H1 (cell line): ENCODE data around the gene TMEM40. TPM values are rescaled to one million over a fixed set of nuclear protein-coding genes. Genes with fewer than 3 reads are reported as not detected.

ENCODE experiments used
- CTCF ChIA-PET: fragments of 300-600 bp; sonication (Branson Sonifier 250); formaldehyde crosslinking; loops from one replicate; lab custom pipeline; 2021; ENCODE audit not compliant: partially characterized antibody; lab: Charles Lee
- POLR2A ChIA-PET: fragments of 300-600 bp; sonication (Branson Sonifier 250); formaldehyde crosslinking; loops from one replicate; lab custom pipeline; 2021; ENCODE audit warnings: inconsistent platforms; ENCODE audit not compliant: partially characterized antibody; lab: Charles Lee
- DNase-seq, 2 experiments: peaks; one replicate each; pipeline versions ENCODE4 v3.0.0 to v3.0.0-alpha.2; 2010 to 2022; ENCODE audit warnings: low spot score in 2 of 2, low read depth in 1 of 2, mixed read lengths in 1 of 2
- FAIRE-seq: peaks from 2 replicates; lab custom pipeline; 2011; peaks lifted over from hg19 to GRCh38; lab: Jason Lieb, UNC
- H2AFZ ChIP-seq: 2 replicates; pipeline ENCODE4 v1.8.1; 2012; ENCODE audit warnings: low read length, inconsistent platforms
- H2AK5ac ChIP-seq: 2 replicates; pipeline ENCODE4 v1.6.1; 2013; ENCODE audit warnings: low read depth, low read length
- H2BK120ac ChIP-seq: replicated peaks from 2 replicates; pipeline ENCODE3; 2013; ENCODE audit warnings: low read depth, low read length, inconsistent platforms
- H2BK12ac ChIP-seq: 2 replicates; pipeline ENCODE4 v1.6.1; 2013; ENCODE audit warnings: low read depth, low read length
- H2BK15ac ChIP-seq: 2 replicates; pipeline ENCODE4 v1.6.1; 2013; ENCODE audit warnings: low read length
- H2BK20ac ChIP-seq: 2 replicates; pipeline ENCODE4 v1.6.1; 2013; ENCODE audit warnings: low read length
- H2BK5ac ChIP-seq: 2 replicates; pipeline ENCODE4 v1.6.1; 2013; ENCODE audit warnings: low read depth, low read length
- H3K14ac ChIP-seq: 2 replicates; pipeline ENCODE4 v1.6.1; 2013; ENCODE audit warnings: inconsistent platforms; ENCODE audit not compliant: insufficient read length
- H3K18ac ChIP-seq: 2 replicates; pipeline ENCODE4 v1.6.1; 2013; ENCODE audit warnings: low read length; ENCODE audit errors: extremely low read depth
- H3K23ac ChIP-seq: 2 replicates; pipeline ENCODE4 v1.6.1; 2013; ENCODE audit warnings: inconsistent platforms; ENCODE audit not compliant: insufficient read length
- H3K23me2 ChIP-seq: 2 replicates; pipeline ENCODE4 v1.6.1; 2013; ENCODE audit warnings: low read depth, low read length
- H3K27ac ChIP-seq: 2 replicates; pipeline ENCODE4 v1.6.1; 2011; ENCODE audit warnings: low read depth, low read length, inconsistent platforms
- H3K27me3 ChIP-seq, 4 experiments: replicated peaks in 1 of 4; 1 replicate in 1 of 4; 2 replicates in 3 of 4; pipeline versions ENCODE4 v1.6.1 to v1.8.1; 2011 to 2013; ENCODE audit warnings: low read length in 3 of 4, mild to moderate bottlenecking in 3 of 4, inconsistent platforms in 2 of 4, mixed read lengths in 2 of 4, moderate library complexity in 1 of 4; ENCODE audit not compliant: control insufficient read depth in 3 of 4, insufficient read depth in 3 of 4; ENCODE audit errors: extremely low read depth in 1 of 4
- H3K36me3 ChIP-seq, 4 experiments: 2 replicates each; pipeline versions ENCODE4 v1.6.1 to v1.8.1; 2011 to 2013; ENCODE audit warnings: mild to moderate bottlenecking in 4 of 4, low read length in 3 of 4, moderate library complexity in 2 of 4, control low read depth in 1 of 4, inconsistent platforms in 1 of 4; ENCODE audit not compliant: insufficient read depth in 4 of 4, control insufficient read depth in 2 of 4
- H3K4ac ChIP-seq: replicated peaks from 2 replicates; pipeline ENCODE3; 2013; ENCODE audit warnings: low read length, low read depth, mixed read lengths, inconsistent platforms; ENCODE audit not compliant: insufficient read length
- H3K4me1 ChIP-seq, 4 experiments: replicated peaks in 1 of 4; 1 replicate in 1 of 4; 2 replicates in 3 of 4; pipeline versions ENCODE4 v1.6.1 to v1.8.1; 2011 to 2013; ENCODE audit warnings: low read length in 3 of 4, inconsistent platforms in 2 of 4, mixed read lengths in 1 of 4; ENCODE audit not compliant: insufficient read depth in 4 of 4, control insufficient read depth in 3 of 4
- H3K4me2 ChIP-seq, 2 experiments: 2 replicates each; pipeline versions ENCODE4 v1.6.1 to v1.8.1; 2011 to 2013; ENCODE audit warnings: low read depth in 2 of 2, low read length in 2 of 2, control low read depth in 1 of 2, inconsistent platforms in 1 of 2, mild to moderate bottlenecking in 1 of 2; ENCODE audit not compliant: insufficient read depth in 1 of 2
- H3K4me3 ChIP-seq, 4 experiments: fragments of 200-600, 300-600 bp in 1 of 4; sonication (generic), shearing (Covaris generic), sonication (Bioruptor Twin) in 1 of 4; 2 replicates each; pipeline versions ENCODE4 v1.5.1 to v1.8.1; 2011 to 2016; ENCODE audit warnings: low read length in 4 of 4, low read depth in 3 of 4, control low read depth in 2 of 4, inconsistent platforms in 2 of 4, mild to moderate bottlenecking in 2 of 4, mixed read lengths in 1 of 4, moderate library complexity in 1 of 4; ENCODE audit not compliant: insufficient read depth in 2 of 4; ENCODE audit errors: extremely low read depth in 1 of 4
- H3K56ac ChIP-seq: replicated peaks from 2 replicates; pipeline ENCODE3; 2013; ENCODE audit warnings: low read depth, mild to moderate bottlenecking, mixed read lengths, low read length, inconsistent platforms; ENCODE audit not compliant: insufficient read length
- H3K79me1 ChIP-seq: 2 replicates; pipeline ENCODE4 v1.6.1; 2013; ENCODE audit warnings: low read depth, low read length, control low read depth
- H3K79me2 ChIP-seq, 2 experiments: 2 replicates each; pipeline versions ENCODE4 v1.6.1 to v1.8.1; 2012 to 2013; ENCODE audit warnings: low read length in 2 of 2, mild to moderate bottlenecking in 2 of 2, inconsistent platforms in 1 of 2; ENCODE audit not compliant: insufficient read depth in 2 of 2, control insufficient read depth in 1 of 2
- H3K9ac ChIP-seq, 4 experiments: replicated peaks in 1 of 4; 1 replicate in 1 of 4; 2 replicates in 3 of 4; pipeline versions ENCODE4 v1.6.1 to v1.8.1; 2011 to 2013; ENCODE audit warnings: low read depth in 3 of 4, low read length in 3 of 4, control low read depth in 2 of 4, mild to moderate bottlenecking in 2 of 4, moderate library complexity in 2 of 4, inconsistent platforms in 1 of 4; ENCODE audit errors: extremely low read depth in 1 of 4
- H3K9me3 ChIP-seq, 2 experiments: 2 replicates each; pipeline versions ENCODE4 v1.6.1 to v1.8.1; 2012 to 2013; ENCODE audit warnings: mild to moderate bottlenecking in 2 of 2, moderate library complexity in 2 of 2, control low read depth in 1 of 2, inconsistent platforms in 1 of 2, low read depth in 1 of 2, low read length in 1 of 2, mixed read lengths in 1 of 2; ENCODE audit not compliant: insufficient read depth in 2 of 2
- H4K20me1 ChIP-seq, 2 experiments: replicated peaks in 1 of 2; 2 replicates each; pipeline versions ENCODE3 to v1.8.1; 2011 to 2013; ENCODE audit warnings: inconsistent platforms in 2 of 2, low read length in 2 of 2, mild to moderate bottlenecking in 1 of 2; ENCODE audit not compliant: insufficient read depth in 2 of 2, control insufficient read depth in 1 of 2
- H4K5ac ChIP-seq: 2 replicates; pipeline ENCODE4 v1.6.1; 2013; ENCODE audit warnings: low read length, low read depth, mixed read lengths, inconsistent platforms; ENCODE audit not compliant: insufficient read length
- H4K8ac ChIP-seq: 2 replicates; pipeline ENCODE4 v1.8.0; 2013; ENCODE audit warnings: mild to moderate bottlenecking, moderate library complexity, low read length, inconsistent platforms; ENCODE audit not compliant: insufficient read depth; ENCODE audit errors: extremely low read depth
- H4K91ac ChIP-seq: replicated peaks from 2 replicates; pipeline ENCODE3; 2013; ENCODE audit warnings: low read length, mixed read lengths, inconsistent platforms; ENCODE audit not compliant: insufficient read length
- CBX5 ChIP-seq: fragments of 300-800, 300-1000 bp; sonication (generic); IDR thresholded peaks from 2 replicates; pipeline ENCODE4 v1.7.1; 2016; ENCODE audit warnings: antibody characterized with exemption, low read length, low read depth
- CREB1 ChIP-seq: IDR thresholded peaks from 2 replicates; pipeline ENCODE4 v1.6.1; 2012; ENCODE audit warnings: inconsistent platforms
- KDM5A ChIP-seq: fragments of 200-600 bp; IDR thresholded peaks from 2 replicates; pipeline ENCODE4 v1.7.1; 2012; ENCODE audit warnings: mild to moderate bottlenecking, low read length, inconsistent platforms, mixed read lengths
- POLR2A ChIP-seq, 2 experiments: IDR thresholded peaks; 1 replicate in 1 of 2; 2 replicates in 1 of 2; pipeline ENCODE4 v1.6.1; 2011; ENCODE audit warnings: low read depth in 2 of 2, low read length in 2 of 2, mild to moderate bottlenecking in 2 of 2; ENCODE audit errors: control extremely low read depth in 1 of 2
- RBBP5 ChIP-seq: IDR thresholded peaks from 2 replicates; pipeline ENCODE4 v1.7.1; 2012; ENCODE audit warnings: low read depth, mild to moderate bottlenecking, inconsistent platforms, low read length, moderate library complexity, borderline replicate concordance
- SAP30 ChIP-seq: fragments of 300-600 bp; sonication (generic); IDR thresholded peaks from 2 replicates; pipeline ENCODE4 v1.7.1; 2012; ENCODE audit warnings: low read length, moderate library complexity, mild to moderate bottlenecking, inconsistent platforms; ENCODE audit not compliant: insufficient read depth, insufficient replicate concordance
- SIX5 ChIP-seq: IDR thresholded peaks from 2 replicates; pipeline ENCODE4 v1.6.1; 2011; ENCODE audit warnings: mild to moderate bottlenecking, low read depth, low read length
- ZNF274 ChIP-seq: IDR thresholded peaks from 2 replicates; pipeline ENCODE4 v1.7.0; 2012; ENCODE audit warnings: low read length, borderline replicate concordance; ENCODE audit errors: extremely low read depth
- WGBS, 2 experiments: shearing (Covaris generic) in 1 of 2; methylation state at CpG; one replicate each; pipeline versions ENCODE4 v1.1.6 to v1.1.7; 2013 to 2015; ENCODE audit warnings: low lambda C conversion rate in 2 of 2, mixed read lengths in 2 of 2, inconsistent platforms in 1 of 2, low coverage in 1 of 2, missing lambda C conversion rate in 1 of 2; ENCODE audit not compliant: insufficient replicate concordance in 2 of 2, insufficient coverage in 1 of 2, insufficient read length in 1 of 2; ENCODE audit errors: extremely low coverage in 1 of 2, missing lambda C conversion rate in 1 of 2; 5-methylcytosine and 5-hydroxymethylcytosine counted together
- polyA plus RNA-seq, 7 experiments: library from polyadenylated mRNA; depleted of rRNA in 3 of 7; stranded (reverse) in 5 of 7; unstranded in 2 of 7; fragments of >200 nt in 5 of 7; fragments of 200-250 nt in 2 of 7; gene quantifications; 1 replicate in 5 of 7; 2 replicates in 1 of 7; 4 replicates in 1 of 7; pipeline versions ENCODE4 v1.2.1 to v1.2.3, GENCODE V29; 2011 to 2013; ENCODE audit warnings: missing spikeins in 2 of 7, mixed read lengths in 2 of 7
- total RNA-seq: library from RNA; stranded (reverse); fragmentation: NEBNext Ultra II Directional; extraction: Animal tissue kit (Norgen Biotek cat#: 25700); gene quantifications from 2 replicates; pipeline ENCODE4 v1.2.1, GENCODE V29; 2021
- TF ChIP-seq, protein P1 (sequence below): IDR thresholded peaks from 2 replicates; pipeline ENCODE4 v1.6.1; 2011; ENCODE audit warnings: low read length, improper control_type of control experiment

Gene TMEM40
- total and polyA plus RNA-seq, 2 of the 8 experiments (the other 6 are each of a cell fraction or from before 2014, with no cell fraction given), result 0.18 TPM; not detected in 1

DNA sequence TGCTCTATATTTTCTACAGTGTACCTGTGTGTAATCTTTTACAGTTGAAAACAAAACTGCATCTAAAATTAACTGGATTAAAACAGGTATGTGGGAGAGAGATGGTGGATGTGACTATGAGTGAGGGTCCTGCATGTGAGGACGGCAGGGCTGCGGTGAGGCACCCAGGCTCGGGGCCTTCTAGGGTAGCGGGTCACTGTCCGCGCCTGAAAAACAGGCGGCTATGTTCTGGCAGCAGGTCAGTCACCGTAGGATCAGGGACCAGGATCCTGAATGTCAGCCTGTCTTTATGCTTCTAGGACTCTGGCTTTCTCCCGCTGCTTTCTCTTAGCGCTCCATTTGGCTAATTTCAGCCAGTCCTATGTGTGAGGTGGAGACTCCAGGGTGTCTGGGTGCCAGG, 12.6 kb downstream of the TMEM40 start:
- Histone ChIP-seq H3K36me3 (no peaks in the 10 kb centered on the region), H3K27me3 (no peaks in the 10 kb centered on the region), H3K18ac (no peak overlapping the region), H3K4ac (no peak overlapping the region), H4K91ac (no peak overlapping the region), H4K5ac (no peak overlapping the region), H3K4me3 (no peak overlapping the region), H2BK5ac (no peak overlapping the region), H3K9me3 (no peaks in the 10 kb centered on the region), H3K79me2 (no peaks in the 10 kb centered on the region), H3K23me2 (no peaks in the 10 kb centered on the region), H2AK5ac (no peak overlapping the region), H2BK120ac (no peak overlapping the region), H2AFZ (peak overlapping the region; percentile 99), H3K23ac (no peak overlapping the region), H4K8ac (peak overlapping the region; percentile 80), H2BK20ac (no peak overlapping the region), H2BK15ac (peak overlapping the region; percentile 37; the same call in 1 of the 2 replicates), H3K79me1 (no peaks in the 10 kb centered on the region), H3K56ac (no peak overlapping the region), H3K14ac (no peak overlapping the region), H4K20me1 (no peaks in the 10 kb centered on the region), H3K9ac (no peak overlapping the region), H2BK12ac (no peak overlapping the region), H3K4me1 (no peaks in the 10 kb centered on the region), H3K4me2 (no peak overlapping the region), H3K27ac (no peak overlapping the region)
- DNase-seq (no peak), FAIRE-seq (no peak)
- CTCF ChIA-PET, result interaction anchor here (1.5 kb wide), 1 partner anchor 27 kb away, joined by 5 read pairs; no protein-coding TSS in a partner anchor
- TF ChIP-seq SAP30 (no peak), KDM5A (no peak), CREB1 (no peak), RBBP5 (no peak), ZNF274 (no peak), POLR2A (IDR thresholded peaks at IDR 0.05; ENCODE audit: control extremely low read depth in 1 of 2, low read depth in 2 of 2, low read length in 2 of 2) (no peak), SIX5 (no peak), CBX5 (no peak)
- TF ChIP-seq, protein P1, sequence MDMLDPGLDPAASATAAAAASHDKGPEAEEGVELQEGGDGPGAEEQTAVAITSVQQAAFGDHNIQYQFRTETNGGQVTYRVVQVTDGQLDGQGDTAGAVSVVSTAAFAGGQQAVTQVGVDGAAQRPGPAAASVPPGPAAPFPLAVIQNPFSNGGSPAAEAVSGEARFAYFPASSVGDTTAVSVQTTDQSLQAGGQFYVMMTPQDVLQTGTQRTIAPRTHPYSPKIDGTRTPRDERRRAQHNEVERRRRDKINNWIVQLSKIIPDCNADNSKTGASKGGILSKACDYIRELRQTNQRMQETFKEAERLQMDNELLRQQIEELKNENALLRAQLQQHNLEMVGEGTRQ, result no peak
- WGBS, 2 experiments, result 93% methylated on average over 10 of the region's 10 CpGs; no CpG with 5 or more reads in 1 of the 2 experiments
- POLR2A ChIA-PET, result no interaction called here
